WTC11 (cell line): ENCODE results near the gene SLIT3. TPM values are rescaled to one million over a fixed set of nuclear protein-coding genes. Genes with fewer than 3 reads are reported as not detected.

Experiments
- ATAC-seq: fragments of 200-7000 bp; cut with Tn5 transposase; 2 replicates; pipeline ENCODE4 v1.10.0; 2021; ENCODE audit warnings: mild to moderate bottlenecking, moderate library complexity
- CTCF ChIA-PET: fragments of 300-600 bp; sonication (Branson Sonifier 250); formaldehyde crosslinking; loops from one replicate; lab custom pipeline; 2021; ENCODE audit warnings: antibody characterized with exemption; lab: Charles Lee
- POLR2A ChIA-PET: fragments of 350-600 bp; sonication (Branson Sonifier 250); formaldehyde crosslinking; loops from one replicate; lab custom pipeline; 2021; ENCODE audit warnings: antibody characterized with exemption; lab: Charles Lee
- DNase-seq: peaks from one replicate; pipeline ENCODE4 v3.0.0; 2021; ENCODE audit warnings: low spot score
- H3K27ac Mint-ChIP-seq: 2 replicates; pipeline ENCODE4 v1.8.0; 2021; ENCODE audit warnings: mixed read lengths
- H3K27me3 Mint-ChIP-seq: 2 replicates; pipeline ENCODE4 v1.8.0; 2021; ENCODE audit warnings: low read depth, mild to moderate bottlenecking, moderate library complexity, mixed read lengths
- H3K36me3 Mint-ChIP-seq: 2 replicates; pipeline ENCODE4 v1.8.0; 2021; ENCODE audit warnings: mixed read lengths
- H3K4me1 Mint-ChIP-seq: 2 replicates; pipeline ENCODE4 v1.8.0; 2022; ENCODE audit warnings: mixed read lengths
- H3K4me3 Mint-ChIP-seq: 2 replicates; pipeline ENCODE4 v1.8.0; 2021; ENCODE audit warnings: mild to moderate bottlenecking, moderate library complexity, mixed read lengths
- H3K9me3 Mint-ChIP-seq: 2 replicates; pipeline ENCODE4 v1.8.0; 2021; ENCODE audit warnings: mixed read lengths
- ESRRA ChIP-seq: sonication (generic); formaldehyde crosslinking; IDR thresholded peaks from 2 replicates; pipeline ENCODE4 v1.8.1; 2022; ENCODE audit warnings: mild to moderate bottlenecking, missing genetic modification reagents, borderline replicate concordance
- FOXJ3 ChIP-seq: sonication (generic); formaldehyde crosslinking; IDR thresholded peaks from 2 replicates; pipeline ENCODE4 v1.9.0; 2021; ENCODE audit warnings: missing genetic modification reagents, mild to moderate bottlenecking, borderline replicate concordance
- GTF2I ChIP-seq: fragments of 250-450 bp; sonication (Bioruptor Pico); conservative IDR thresholded peaks from 2 replicates; pipeline ENCODE4 v1.4.0; 2021; ENCODE audit warnings: mild to moderate bottlenecking
- JAZF1 ChIP-seq: fragments of 250-450 bp; sonication (Bioruptor Pico); IDR thresholded peaks from 2 replicates; pipeline ENCODE4 v1.9.0; 2021; ENCODE audit warnings: moderate library complexity, mild to moderate bottlenecking, inconsistent platforms
- JUN ChIP-seq: sonication (generic); formaldehyde crosslinking; IDR thresholded peaks from 2 replicates; pipeline ENCODE4 v1.8.0; 2023; ENCODE audit warnings: mild to moderate bottlenecking, missing genetic modification reagents
- NFATC4 ChIP-seq: fragments of 250-450 bp; sonication (Bioruptor Pico); IDR thresholded peaks from 2 replicates; pipeline ENCODE4 v1.9.0; 2021; ENCODE audit warnings: mild to moderate bottlenecking
- NR2C2 ChIP-seq: sonication (generic); formaldehyde crosslinking; IDR thresholded peaks from 2 replicates; pipeline ENCODE4 v1.8.0; 2022; ENCODE audit warnings: mild to moderate bottlenecking, missing genetic modification reagents
- PRRX2 ChIP-seq: fragments of 250-450 bp; sonication (Bioruptor Pico); IDR thresholded peaks from 2 replicates; pipeline ENCODE4 v1.8.0; 2021; ENCODE audit warnings: mild to moderate bottlenecking
- TEAD1 ChIP-seq: sonication (generic); formaldehyde crosslinking; IDR thresholded peaks from 2 replicates; pipeline ENCODE4 v1.8.0; 2022; ENCODE audit warnings: mild to moderate bottlenecking, missing genetic modification reagents
- TEAD4 ChIP-seq: sonication (generic); formaldehyde crosslinking; IDR thresholded peaks from 2 replicates; pipeline ENCODE4 v1.8.0; 2022; ENCODE audit warnings: mild to moderate bottlenecking, missing genetic modification reagents
- total RNA-seq: library from RNA; stranded (reverse); gene quantifications from 3 replicates; pipeline ENCODE4 v1.2.3, GENCODE V29; 2021
- TF ChIP-seq, protein P1 (sequence below): sonication (generic); formaldehyde crosslinking; IDR thresholded peaks from 2 replicates; pipeline ENCODE4 v1.8.1; 2022; ENCODE audit warnings: low read depth, mild to moderate bottlenecking, moderate library complexity, missing genetic modification reagents, borderline replicate concordance
- TF ChIP-seq, protein P2 (sequence below): fragments of 250-450 bp; sonication (Bioruptor Pico); IDR thresholded peaks from 2 replicates; pipeline ENCODE4 v1.9.0; 2021; ENCODE audit warnings: mild to moderate bottlenecking, borderline replicate concordance
- TF ChIP-seq, protein P3 (sequence below): fragments of 250-450 bp; sonication (Bioruptor Pico); IDR thresholded peaks from 2 replicates; pipeline ENCODE4 v1.9.0; 2021; ENCODE audit warnings: mild to moderate bottlenecking
- TF ChIP-seq, protein P4 (sequence below): fragments of 250-450 bp; sonication (Bioruptor Pico); IDR thresholded peaks from 2 replicates; pipeline ENCODE4 v1.9.0; 2021; ENCODE audit warnings: mild to moderate bottlenecking
- TF ChIP-seq, protein P5 (sequence below): sonication (generic); formaldehyde crosslinking; IDR thresholded peaks from 2 replicates; pipeline ENCODE4 v1.8.1; 2023; ENCODE audit warnings: mild to moderate bottlenecking, missing genetic modification reagents, borderline replicate concordance
- TF ChIP-seq, protein P6 (sequence below): fragments of 200-600 bp; IDR thresholded peaks from 2 replicates; pipeline ENCODE4 v1.8.0; 2022; ENCODE audit warnings: antibody characterized with exemption
- TF ChIP-seq, protein P7 (sequence below): sonication (generic); formaldehyde crosslinking; IDR thresholded peaks from 2 replicates; pipeline ENCODE4 v1.8.1; 2023; ENCODE audit warnings: mild to moderate bottlenecking, missing genetic modification reagents, moderate library complexity

Gene SLIT3
- total RNA-seq, 1 experiment from 2014 or later = 1.9 TPM

DNA sequence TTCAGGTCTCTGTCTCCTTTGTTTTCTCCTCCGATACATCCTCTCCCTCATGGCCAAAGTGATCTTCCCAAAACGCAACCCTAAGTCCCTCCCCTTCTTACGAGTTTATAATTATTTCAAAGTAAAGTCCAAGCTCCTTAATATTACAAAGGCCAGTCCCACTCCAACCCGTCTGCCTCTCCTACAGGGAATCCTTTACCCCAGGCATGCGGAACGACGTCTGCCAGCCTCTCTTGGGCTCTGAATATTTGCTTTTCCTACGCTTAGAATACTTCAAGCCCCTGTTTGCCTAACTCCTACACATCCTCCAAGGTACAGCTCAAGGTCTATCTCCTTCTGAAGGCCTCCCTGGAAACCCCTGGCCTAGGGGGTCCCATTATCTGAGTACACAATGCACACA, 246.4 kb downstream of the SLIT3 start:
- H3K9me3 Mint-ChIP-seq = no peaks in the 10 kb centered on the region
- ATAC-seq (no peak), DNase-seq (no peak)
- H3K4me1 Mint-ChIP-seq = peaks cover 16% of the 10 kb centered on the region
- ChIA-PET POLR2A (no interaction called here), CTCF (interaction anchor here (0.7 kb wide), 1 partner anchor 26 kb away, joined by 3 read pairs; no protein-coding TSS in a partner anchor)
- H3K27me3 Mint-ChIP-seq = no peaks in the 10 kb centered on the region
- no peak overlapping the region for H3K4me3 Mint-ChIP-seq
- TF ChIP-seq, protein P1, sequence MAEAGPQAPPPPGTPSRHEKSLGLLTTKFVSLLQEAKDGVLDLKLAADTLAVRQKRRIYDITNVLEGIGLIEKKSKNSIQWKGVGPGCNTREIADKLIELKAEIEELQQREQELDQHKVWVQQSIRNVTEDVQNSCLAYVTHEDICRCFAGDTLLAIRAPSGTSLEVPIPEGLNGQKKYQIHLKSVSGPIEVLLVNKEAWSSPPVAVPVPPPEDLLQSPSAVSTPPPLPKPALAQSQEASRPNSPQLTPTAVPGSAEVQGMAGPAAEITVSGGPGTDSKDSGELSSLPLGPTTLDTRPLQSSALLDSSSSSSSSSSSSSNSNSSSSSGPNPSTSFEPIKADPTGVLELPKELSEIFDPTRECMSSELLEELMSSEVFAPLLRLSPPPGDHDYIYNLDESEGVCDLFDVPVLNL (CRISPR knock-in tag) = no peak
- TF ChIP-seq, protein P2, sequence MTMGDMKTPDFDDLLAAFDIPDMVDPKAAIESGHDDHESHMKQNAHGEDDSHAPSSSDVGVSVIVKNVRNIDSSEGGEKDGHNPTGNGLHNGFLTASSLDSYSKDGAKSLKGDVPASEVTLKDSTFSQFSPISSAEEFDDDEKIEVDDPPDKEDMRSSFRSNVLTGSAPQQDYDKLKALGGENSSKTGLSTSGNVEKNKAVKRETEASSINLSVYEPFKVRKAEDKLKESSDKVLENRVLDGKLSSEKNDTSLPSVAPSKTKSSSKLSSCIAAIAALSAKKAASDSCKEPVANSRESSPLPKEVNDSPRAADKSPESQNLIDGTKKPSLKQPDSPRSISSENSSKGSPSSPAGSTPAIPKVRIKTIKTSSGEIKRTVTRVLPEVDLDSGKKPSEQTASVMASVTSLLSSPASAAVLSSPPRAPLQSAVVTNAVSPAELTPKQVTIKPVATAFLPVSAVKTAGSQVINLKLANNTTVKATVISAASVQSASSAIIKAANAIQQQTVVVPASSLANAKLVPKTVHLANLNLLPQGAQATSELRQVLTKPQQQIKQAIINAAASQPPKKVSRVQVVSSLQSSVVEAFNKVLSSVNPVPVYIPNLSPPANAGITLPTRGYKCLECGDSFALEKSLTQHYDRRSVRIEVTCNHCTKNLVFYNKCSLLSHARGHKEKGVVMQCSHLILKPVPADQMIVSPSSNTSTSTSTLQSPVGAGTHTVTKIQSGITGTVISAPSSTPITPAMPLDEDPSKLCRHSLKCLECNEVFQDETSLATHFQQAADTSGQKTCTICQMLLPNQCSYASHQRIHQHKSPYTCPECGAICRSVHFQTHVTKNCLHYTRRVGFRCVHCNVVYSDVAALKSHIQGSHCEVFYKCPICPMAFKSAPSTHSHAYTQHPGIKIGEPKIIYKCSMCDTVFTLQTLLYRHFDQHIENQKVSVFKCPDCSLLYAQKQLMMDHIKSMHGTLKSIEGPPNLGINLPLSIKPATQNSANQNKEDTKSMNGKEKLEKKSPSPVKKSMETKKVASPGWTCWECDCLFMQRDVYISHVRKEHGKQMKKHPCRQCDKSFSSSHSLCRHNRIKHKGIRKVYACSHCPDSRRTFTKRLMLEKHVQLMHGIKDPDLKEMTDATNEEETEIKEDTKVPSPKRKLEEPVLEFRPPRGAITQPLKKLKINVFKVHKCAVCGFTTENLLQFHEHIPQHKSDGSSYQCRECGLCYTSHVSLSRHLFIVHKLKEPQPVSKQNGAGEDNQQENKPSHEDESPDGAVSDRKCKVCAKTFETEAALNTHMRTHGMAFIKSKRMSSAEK (CRISPR knock-in tag) = no peak
- TF ChIP-seq, protein P3, sequence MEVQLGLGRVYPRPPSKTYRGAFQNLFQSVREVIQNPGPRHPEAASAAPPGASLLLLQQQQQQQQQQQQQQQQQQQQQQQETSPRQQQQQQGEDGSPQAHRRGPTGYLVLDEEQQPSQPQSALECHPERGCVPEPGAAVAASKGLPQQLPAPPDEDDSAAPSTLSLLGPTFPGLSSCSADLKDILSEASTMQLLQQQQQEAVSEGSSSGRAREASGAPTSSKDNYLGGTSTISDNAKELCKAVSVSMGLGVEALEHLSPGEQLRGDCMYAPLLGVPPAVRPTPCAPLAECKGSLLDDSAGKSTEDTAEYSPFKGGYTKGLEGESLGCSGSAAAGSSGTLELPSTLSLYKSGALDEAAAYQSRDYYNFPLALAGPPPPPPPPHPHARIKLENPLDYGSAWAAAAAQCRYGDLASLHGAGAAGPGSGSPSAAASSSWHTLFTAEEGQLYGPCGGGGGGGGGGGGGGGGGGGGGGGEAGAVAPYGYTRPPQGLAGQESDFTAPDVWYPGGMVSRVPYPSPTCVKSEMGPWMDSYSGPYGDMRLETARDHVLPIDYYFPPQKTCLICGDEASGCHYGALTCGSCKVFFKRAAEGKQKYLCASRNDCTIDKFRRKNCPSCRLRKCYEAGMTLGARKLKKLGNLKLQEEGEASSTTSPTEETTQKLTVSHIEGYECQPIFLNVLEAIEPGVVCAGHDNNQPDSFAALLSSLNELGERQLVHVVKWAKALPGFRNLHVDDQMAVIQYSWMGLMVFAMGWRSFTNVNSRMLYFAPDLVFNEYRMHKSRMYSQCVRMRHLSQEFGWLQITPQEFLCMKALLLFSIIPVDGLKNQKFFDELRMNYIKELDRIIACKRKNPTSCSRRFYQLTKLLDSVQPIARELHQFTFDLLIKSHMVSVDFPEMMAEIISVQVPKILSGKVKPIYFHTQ (CRISPR knock-in tag) = no peak
- TF ChIP-seq JUN (CRISPR knock-in tag) (no peak), GTF2I (CRISPR knock-in tag) (no peak), NR2C2 (CRISPR knock-in tag) (no peak), TEAD4 (no peak), ESRRA (CRISPR knock-in tag) (no peak), JAZF1 (CRISPR knock-in tag) (no peak), FOXJ3 (CRISPR knock-in tag) (no peak)
- TF ChIP-seq, protein P4, sequence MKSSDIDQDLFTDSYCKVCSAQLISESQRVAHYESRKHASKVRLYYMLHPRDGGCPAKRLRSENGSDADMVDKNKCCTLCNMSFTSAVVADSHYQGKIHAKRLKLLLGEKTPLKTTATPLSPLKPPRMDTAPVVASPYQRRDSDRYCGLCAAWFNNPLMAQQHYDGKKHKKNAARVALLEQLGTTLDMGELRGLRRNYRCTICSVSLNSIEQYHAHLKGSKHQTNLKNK = no peak
- TF ChIP-seq, protein P5, sequence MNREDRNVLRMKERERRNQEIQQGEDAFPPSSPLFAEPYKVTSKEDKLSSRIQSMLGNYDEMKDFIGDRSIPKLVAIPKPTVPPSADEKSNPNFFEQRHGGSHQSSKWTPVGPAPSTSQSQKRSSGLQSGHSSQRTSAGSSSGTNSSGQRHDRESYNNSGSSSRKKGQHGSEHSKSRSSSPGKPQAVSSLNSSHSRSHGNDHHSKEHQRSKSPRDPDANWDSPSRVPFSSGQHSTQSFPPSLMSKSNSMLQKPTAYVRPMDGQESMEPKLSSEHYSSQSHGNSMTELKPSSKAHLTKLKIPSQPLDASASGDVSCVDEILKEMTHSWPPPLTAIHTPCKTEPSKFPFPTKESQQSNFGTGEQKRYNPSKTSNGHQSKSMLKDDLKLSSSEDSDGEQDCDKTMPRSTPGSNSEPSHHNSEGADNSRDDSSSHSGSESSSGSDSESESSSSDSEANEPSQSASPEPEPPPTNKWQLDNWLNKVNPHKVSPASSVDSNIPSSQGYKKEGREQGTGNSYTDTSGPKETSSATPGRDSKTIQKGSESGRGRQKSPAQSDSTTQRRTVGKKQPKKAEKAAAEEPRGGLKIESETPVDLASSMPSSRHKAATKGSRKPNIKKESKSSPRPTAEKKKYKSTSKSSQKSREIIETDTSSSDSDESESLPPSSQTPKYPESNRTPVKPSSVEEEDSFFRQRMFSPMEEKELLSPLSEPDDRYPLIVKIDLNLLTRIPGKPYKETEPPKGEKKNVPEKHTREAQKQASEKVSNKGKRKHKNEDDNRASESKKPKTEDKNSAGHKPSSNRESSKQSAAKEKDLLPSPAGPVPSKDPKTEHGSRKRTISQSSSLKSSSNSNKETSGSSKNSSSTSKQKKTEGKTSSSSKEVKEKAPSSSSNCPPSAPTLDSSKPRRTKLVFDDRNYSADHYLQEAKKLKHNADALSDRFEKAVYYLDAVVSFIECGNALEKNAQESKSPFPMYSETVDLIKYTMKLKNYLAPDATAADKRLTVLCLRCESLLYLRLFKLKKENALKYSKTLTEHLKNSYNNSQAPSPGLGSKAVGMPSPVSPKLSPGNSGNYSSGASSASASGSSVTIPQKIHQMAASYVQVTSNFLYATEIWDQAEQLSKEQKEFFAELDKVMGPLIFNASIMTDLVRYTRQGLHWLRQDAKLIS (CRISPR knock-in tag) = no peak
- no peaks in the 10 kb centered on the region for H3K36me3 Mint-ChIP-seq
- no peak overlapping the region for H3K27ac Mint-ChIP-seq

DNA sequence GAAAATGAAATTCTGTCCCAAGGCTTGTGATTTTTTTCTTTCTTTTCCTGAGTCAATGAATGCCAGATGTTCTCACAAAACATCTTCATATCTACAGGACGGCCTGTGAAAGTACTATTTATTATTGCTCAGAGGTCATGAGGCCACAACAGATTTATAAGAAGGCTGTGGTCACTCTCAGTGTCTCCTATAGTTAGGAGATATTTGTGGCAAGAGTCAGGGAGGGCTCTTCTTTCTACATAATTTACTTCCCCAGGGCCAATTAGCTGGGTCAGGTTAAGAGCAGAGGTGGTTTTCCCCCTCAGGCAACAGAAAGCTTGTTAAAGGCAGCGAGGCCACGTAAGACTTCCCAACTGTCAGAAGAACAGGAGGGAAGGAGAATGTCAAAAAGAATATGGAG, 248.7 kb downstream of the SLIT3 start:
- peaks cover 16% of the 10 kb centered on the region for H3K4me1 Mint-ChIP-seq
- ATAC-seq = no peak
- no peaks in the 10 kb centered on the region for H3K9me3 Mint-ChIP-seq
- no peak overlapping the region for H3K4me3 Mint-ChIP-seq
- H3K27ac Mint-ChIP-seq = no peak overlapping the region
- POLR2A ChIA-PET = interaction anchor here (0.6 kb wide), 1 partner anchor 71 kb away, joined by 6 read pairs; no protein-coding TSS in a partner anchor
- no peak for DNase-seq
- CTCF ChIA-PET = interaction anchor here (0.6 to 1.2 kb wide), 2 partner anchors 37 to 1367 kb away, joined by 3 to 6 read pairs; no protein-coding TSS in a partner anchor
- no peaks in the 10 kb centered on the region for H3K36me3 Mint-ChIP-seq
- no peaks in the 10 kb centered on the region for H3K27me3 Mint-ChIP-seq
- no peak for TF ChIP-seq TEAD1
- TF ChIP-seq, protein P6, sequence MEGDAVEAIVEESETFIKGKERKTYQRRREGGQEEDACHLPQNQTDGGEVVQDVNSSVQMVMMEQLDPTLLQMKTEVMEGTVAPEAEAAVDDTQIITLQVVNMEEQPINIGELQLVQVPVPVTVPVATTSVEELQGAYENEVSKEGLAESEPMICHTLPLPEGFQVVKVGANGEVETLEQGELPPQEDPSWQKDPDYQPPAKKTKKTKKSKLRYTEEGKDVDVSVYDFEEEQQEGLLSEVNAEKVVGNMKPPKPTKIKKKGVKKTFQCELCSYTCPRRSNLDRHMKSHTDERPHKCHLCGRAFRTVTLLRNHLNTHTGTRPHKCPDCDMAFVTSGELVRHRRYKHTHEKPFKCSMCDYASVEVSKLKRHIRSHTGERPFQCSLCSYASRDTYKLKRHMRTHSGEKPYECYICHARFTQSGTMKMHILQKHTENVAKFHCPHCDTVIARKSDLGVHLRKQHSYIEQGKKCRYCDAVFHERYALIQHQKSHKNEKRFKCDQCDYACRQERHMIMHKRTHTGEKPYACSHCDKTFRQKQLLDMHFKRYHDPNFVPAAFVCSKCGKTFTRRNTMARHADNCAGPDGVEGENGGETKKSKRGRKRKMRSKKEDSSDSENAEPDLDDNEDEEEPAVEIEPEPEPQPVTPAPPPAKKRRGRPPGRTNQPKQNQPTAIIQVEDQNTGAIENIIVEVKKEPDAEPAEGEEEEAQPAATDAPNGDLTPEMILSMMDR = no peak
- TF ChIP-seq NFATC4 (CRISPR knock-in tag) = no peak
- no peak for TF ChIP-seq PRRX2 (CRISPR knock-in tag)
- no peak for TF ChIP-seq TEAD4
- no peak for TF ChIP-seq JAZF1 (CRISPR knock-in tag)
- TF ChIP-seq, protein P7, sequence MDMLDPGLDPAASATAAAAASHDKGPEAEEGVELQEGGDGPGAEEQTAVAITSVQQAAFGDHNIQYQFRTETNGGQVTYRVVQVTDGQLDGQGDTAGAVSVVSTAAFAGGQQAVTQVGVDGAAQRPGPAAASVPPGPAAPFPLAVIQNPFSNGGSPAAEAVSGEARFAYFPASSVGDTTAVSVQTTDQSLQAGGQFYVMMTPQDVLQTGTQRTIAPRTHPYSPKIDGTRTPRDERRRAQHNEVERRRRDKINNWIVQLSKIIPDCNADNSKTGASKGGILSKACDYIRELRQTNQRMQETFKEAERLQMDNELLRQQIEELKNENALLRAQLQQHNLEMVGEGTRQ = no peak
